Hematopoietic multipotent progenitor cell treated with erythropoietin and hydrocortisone succinate and interleukin-3 and kit ligand, for 4 days (in vitro differentiated cells): ENCODE results near the gene SPRR1B.
"Not testable (repeated sequence)": the region's sequence is repeated elsewhere in the genome, so short reads cannot be mapped to it uniquely, and the experiment has no call there.

Experiments used
- DNase-seq: peaks from one replicate; pipeline ENCODE4 v3.0.0-alpha.2; 2015

SPRR1B gene

GRCh38 chr1:153040950-153041631 lies 10.1 kb downstream of the SPRR1B start, which contains the start of gene SPRR2D:
Gene SPRR2D (minus strand): TSS chr1:153041120. CDS start chr1:153040346, 774 bp downstream.
- no peak for DNase-seq

GRCh38 chr1:153049211-153049610 lies 18.2 kb downstream of the SPRR1B start:
- no peak for DNase-seq

- not testable (repeated sequence) for DNase-seq
These were observed 25.1 kb downstream of the SPRR1B start for GRCh38 chr1:153056111-153056510.

GRCh38 chr1:153057375-153057774 lies 26.4 kb downstream of the SPRR1B start, which contains the start of gene SPRR2A:
Gene SPRR2A (minus strand): TSS chr1:153057512. CDS start chr1:153056735, 777 bp downstream.
- no peak for DNase-seq

GRCh38 chr1:153058154-153058553 lies 27.2 kb downstream of the SPRR1B start:
- DNase-seq = peak; percentile 24

- DNase-seq = peak; percentile 90
These were observed 28.1 kb downstream of the SPRR1B start for GRCh38 chr1:153058826-153059784.

GRCh38 chr1:153070243-153070642 lies 39.2 kb downstream of the SPRR1B start:
- DNase-seq = no peak

GRCh38 chr1:153071511-153071910 lies 40.5 kb downstream of the SPRR1B start, which contains the start of gene SPRR2B:
Gene SPRR2B (minus strand): TSS chr1:153071611. CDS start chr1:153070839, 772 bp downstream.
- DNase-seq = no peak

GRCh38 chr1:153072806-153073726 lies 42.1 kb downstream of the SPRR1B start:
- peak; percentile 35 for DNase-seq

- DNase-seq = no peak
These were observed 50.7 kb downstream of the SPRR1B start for GRCh38 chr1:153081736-153082135.
